ENCODE measurements around the gene SCAI. TPM values are rescaled to one million over a fixed set of nuclear protein-coding genes. Genes with fewer than 3 reads are reported as not detected.
A peak's percentile ranks its signal among the peaks of the same experiment; 100 is the strongest.

The SCAI gene
- total and polyA plus RNA-seq, 9 of the 15 experiments (the other 6 are each of a cell fraction or from before 2014, with no cell fraction given): 0.70 to 12.4 (median 4.2) TPM

DNA sequence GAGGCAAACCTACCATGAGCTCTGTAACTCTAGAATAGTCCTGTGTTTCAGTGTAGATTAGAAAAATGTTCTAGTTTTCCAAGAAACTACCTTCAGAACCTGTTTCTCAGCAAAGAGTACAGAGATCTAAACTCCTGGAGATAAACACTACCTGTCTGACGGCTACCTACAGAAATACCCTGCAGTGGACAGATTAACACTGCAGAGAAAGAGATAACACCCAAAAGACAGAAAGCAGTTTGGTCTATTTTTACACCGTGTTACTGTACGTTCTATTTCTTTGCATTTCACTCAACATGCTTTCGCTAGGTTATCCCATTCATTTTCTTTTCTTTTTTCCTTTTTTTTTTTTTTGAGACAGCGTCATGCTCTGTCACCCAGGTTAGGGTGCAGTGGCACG lies 11.6 kb downstream of the SCAI start (continued):
- TF ChIP-seq, protein P1, sequence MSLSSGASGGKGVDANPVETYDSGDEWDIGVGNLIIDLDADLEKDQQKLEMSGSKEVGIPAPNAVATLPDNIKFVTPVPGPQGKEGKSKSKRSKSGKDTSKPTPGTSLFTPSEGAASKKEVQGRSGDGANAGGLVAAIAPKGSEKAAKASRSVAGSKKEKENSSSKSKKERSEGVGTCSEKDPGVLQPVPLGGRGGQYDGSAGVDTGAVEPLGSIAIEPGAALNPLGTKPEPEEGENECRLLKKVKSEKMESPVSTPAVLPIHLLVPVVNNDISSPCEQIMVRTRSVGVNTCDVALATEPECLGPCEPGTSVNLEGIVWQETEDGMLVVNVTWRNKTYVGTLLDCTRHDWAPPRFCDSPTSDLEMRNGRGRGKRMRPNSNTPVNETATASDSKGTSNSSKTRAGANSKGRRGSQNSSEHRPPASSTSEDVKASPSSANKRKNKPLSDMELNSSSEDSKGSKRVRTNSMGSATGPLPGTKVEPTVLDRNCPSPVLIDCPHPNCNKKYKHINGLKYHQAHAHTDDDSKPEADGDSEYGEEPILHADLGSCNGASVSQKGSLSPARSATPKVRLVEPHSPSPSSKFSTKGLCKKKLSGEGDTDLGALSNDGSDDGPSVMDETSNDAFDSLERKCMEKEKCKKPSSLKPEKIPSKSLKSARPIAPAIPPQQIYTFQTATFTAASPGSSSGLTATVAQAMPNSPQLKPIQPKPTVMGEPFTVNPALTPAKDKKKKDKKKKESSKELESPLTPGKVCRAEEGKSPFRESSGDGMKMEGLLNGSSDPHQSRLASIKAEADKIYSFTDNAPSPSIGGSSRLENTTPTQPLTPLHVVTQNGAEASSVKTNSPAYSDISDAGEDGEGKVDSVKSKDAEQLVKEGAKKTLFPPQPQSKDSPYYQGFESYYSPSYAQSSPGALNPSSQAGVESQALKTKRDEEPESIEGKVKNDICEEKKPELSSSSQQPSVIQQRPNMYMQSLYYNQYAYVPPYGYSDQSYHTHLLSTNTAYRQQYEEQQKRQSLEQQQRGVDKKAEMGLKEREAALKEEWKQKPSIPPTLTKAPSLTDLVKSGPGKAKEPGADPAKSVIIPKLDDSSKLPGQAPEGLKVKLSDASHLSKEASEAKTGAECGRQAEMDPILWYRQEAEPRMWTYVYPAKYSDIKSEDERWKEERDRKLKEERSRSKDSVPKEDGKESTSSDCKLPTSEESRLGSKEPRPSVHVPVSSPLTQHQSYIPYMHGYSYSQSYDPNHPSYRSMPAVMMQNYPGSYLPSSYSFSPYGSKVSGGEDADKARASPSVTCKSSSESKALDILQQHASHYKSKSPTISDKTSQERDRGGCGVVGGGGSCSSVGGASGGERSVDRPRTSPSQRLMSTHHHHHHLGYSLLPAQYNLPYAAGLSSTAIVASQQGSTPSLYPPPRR (CRISPR knock-in tag; IDR thresholded peaks at IDR 0.05; ENCODE audit: borderline replicate concordance): no peak

DNA sequence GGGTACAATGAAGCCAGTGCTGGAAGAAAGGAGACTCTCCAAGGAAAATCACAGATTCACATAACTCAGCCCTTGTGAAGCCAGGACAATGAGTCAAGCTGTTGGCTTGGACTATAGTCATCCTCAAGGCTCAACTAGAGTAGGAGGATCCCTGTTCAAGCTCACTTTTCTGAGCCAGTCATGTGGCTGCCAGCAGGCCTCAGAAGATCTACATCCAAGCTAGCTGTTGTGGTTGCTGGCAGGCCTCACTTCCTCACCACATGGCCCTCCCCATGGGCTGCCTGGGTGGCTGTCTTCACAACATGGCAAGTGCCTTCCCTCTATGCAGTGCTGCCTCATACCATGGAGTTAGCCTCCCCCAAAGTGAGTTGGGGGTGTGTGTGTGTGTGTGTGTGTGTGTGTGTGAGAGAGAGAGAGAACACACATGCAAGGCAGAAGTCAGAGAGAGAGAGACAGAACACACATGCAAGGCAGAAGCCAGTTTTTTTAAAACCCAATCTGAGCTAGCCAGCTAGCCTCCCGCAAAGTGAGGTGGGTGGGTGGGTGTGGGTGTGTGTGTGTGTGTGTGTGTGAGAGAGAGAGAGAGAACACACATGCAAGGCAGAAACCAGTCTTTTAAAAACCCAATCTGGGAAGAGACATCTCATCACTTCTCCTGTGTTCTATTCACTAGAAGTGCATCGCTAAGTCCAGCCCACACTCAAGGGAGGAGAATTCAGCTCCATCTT lies 17.1 kb downstream of the SCAI start:
- no TSS peak for BruUV-seq (replicated peaks)
- Histone ChIP-seq H3K9ac (ENCODE audit: insufficient read depth in 1 of 2, low read depth in 2 of 2, low read length in 2 of 2) (peak overlapping the region in 1 of 2 experiments; percentile 53; a peak in 1 of 4 replicates), H3K4me1 (replicated peaks in 1 of 2; ENCODE audit: control insufficient read depth in 2 of 2, insufficient read depth in 2 of 2, low read length in 2 of 2) (peaks cover 11 to 21% of the 10 kb centered on the region in 2 experiments; a peak in 3 of 5 replicates), H3K9me3 (replicated peaks; ENCODE audit: control insufficient read depth, insufficient read depth, low read depth, low read length) (no peaks in the 10 kb centered on the region), H3K27me3 (ENCODE audit: control insufficient read depth in 2 of 2, insufficient read depth in 2 of 2, low read length in 2 of 2) (no peaks in the 10 kb centered on the region), H3K9me1 (ENCODE audit: control insufficient read depth, insufficient read depth, low read length) (no peaks in the 10 kb centered on the region), H2AFZ (ENCODE audit: low read depth, low read length) (peak overlapping the region; percentile 64), H3K4me2 (ENCODE audit: insufficient read depth, low read length) (no peak overlapping the region), H3K79me2 (ENCODE audit: control insufficient read depth, insufficient read depth, low read length) (peaks cover 42% of the 10 kb centered on the region), H4K20me1 (replicated peaks; ENCODE audit: control insufficient read depth, insufficient read depth, low read length) (no peaks in the 10 kb centered on the region), H3K27ac (ENCODE audit: extremely low read depth, low read depth, low read length) (peak overlapping the region; percentile 16; the same call in 2 of the 3 replicates), H3K36me3 (ENCODE audit: control insufficient read depth, insufficient read depth, low read length) (no peaks in the 10 kb centered on the region), H3K4me3 (no peak overlapping the region)
- intact Hi-C loops (cut with micrococcal nuclease) (no loop called here), in situ Hi-C loops (cut with MboI) (no loop called here)
- 86% methylated on average over 1 of the region's 2 CpGs for WGBS (ENCODE audit: insufficient coverage, low coverage, missing lambda C conversion rate)
- ChIA-PET POLR2A (interaction anchor here (1.0 to 1.1 kb wide), 3 partner anchors 9 to 185 kb away, joined by 3 to 4 read pairs (median 3); no protein-coding TSS in a partner anchor), CTCF (ENCODE audit: low intra/inter-chr PET ratio) (no interaction called here)
- peak; percentile 84 for FAIRE-seq
- DNase-seq (ENCODE audit: extremely low read depth in 1 of 4, low spot score in 3 of 4): peak in 3 of 4 experiments; percentile 26 to 73 (median 34)
- ATAC-seq: peak; percentile 88
- TF ChIP-seq ZNF274 (IDR thresholded peaks at IDR 0.05; ENCODE audit: borderline replicate concordance, low read depth, low read length): no peak
- TF ChIP-seq JUND (IDR thresholded peaks at IDR 0.05; ENCODE audit: borderline replicate concordance, low read depth, low read length): 0 out of 2 replicates have a peak, but pooled peaks have one; percentile 4
- no peak; the same call in 2 of the 3 replicates for TF ChIP-seq JUND (tag; IDR thresholded peaks at IDR 0.05; ENCODE audit: borderline replicate concordance, low read depth, low read length)
- no peak for TF ChIP-seq RB1 (IDR thresholded peaks at IDR 0.05; ENCODE audit: low read depth)
- TF ChIP-seq ZFX (CRISPR knock-in tag; IDR thresholded peaks at IDR 0.05): no peak
- TF ChIP-seq, protein P2, sequence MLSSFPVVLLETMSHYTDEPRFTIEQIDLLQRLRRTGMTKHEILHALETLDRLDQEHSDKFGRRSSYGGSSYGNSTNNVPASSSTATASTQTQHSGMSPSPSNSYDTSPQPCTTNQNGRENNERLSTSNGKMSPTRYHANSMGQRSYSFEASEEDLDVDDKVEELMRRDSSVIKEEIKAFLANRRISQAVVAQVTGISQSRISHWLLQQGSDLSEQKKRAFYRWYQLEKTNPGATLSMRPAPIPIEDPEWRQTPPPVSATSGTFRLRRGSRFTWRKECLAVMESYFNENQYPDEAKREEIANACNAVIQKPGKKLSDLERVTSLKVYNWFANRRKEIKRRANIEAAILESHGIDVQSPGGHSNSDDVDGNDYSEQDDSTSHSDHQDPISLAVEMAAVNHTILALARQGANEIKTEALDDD (IDR thresholded peaks at IDR 0.05): peak; percentile 84
- TF ChIP-seq ESRRA (IDR thresholded peaks at IDR 0.05; ENCODE audit: borderline replicate concordance, low read depth): peak; percentile 33; the same call in 1 of the 2 replicates
- no peak for TF ChIP-seq POLR2AphosphoS2 (IDR thresholded peaks at IDR 0.05; ENCODE audit: low read length)
- no peak for TF ChIP-seq CBFA2T3 (IDR thresholded peaks at IDR 0.05)
- TF ChIP-seq KLF16 (IDR thresholded peaks at IDR 0.05): no peak
- TF ChIP-seq MYBL2 (IDR thresholded peaks at IDR 0.05; ENCODE audit: low read depth): no peak
- no peak for TF ChIP-seq MYBL2 (CRISPR knock-in tag; IDR thresholded peaks at IDR 0.05; ENCODE audit: borderline replicate concordance)

All from K562 (cell line).